Endodermal cell (in vitro differentiated cells): Measurements from ENCODE around the gene DNAH5. TPM values are rescaled to one million over a fixed set of nuclear protein-coding genes. Genes with fewer than 3 reads are reported as not detected.

Source experiments
- DNase-seq: peaks from one replicate; pipeline ENCODE4 v3.0.0-alpha.2; 2017
- H3K27ac ChIP-seq: 2 replicates; pipeline ENCODE4 v1.5.1; 2013; ENCODE audit warnings: mild to moderate bottlenecking, low read depth, low read length, moderate library complexity
- H3K27me3 ChIP-seq: 2 replicates; pipeline ENCODE4 v1.6.1; 2013; ENCODE audit warnings: mild to moderate bottlenecking, low read length, moderate library complexity; ENCODE audit not compliant: insufficient read depth, control insufficient read depth, poor library complexity, severe bottlenecking
- H3K36me3 ChIP-seq: 2 replicates; pipeline ENCODE4 v1.7.0; 2013; ENCODE audit warnings: mild to moderate bottlenecking, low read length, moderate library complexity; ENCODE audit not compliant: control insufficient read depth, insufficient read depth
- H3K4me1 ChIP-seq: one replicate; pipeline ENCODE4 v1.7.0; 2013; ENCODE audit warnings: low read length; ENCODE audit not compliant: control insufficient read depth, insufficient read depth
- H3K4me3 ChIP-seq: 2 replicates; pipeline ENCODE4 v1.5.1; 2013; ENCODE audit warnings: mild to moderate bottlenecking, low read length, moderate library complexity
- H3K9ac ChIP-seq: 2 replicates; pipeline ENCODE4 v1.6.1; 2013; ENCODE audit warnings: mild to moderate bottlenecking, low read length, moderate library complexity; ENCODE audit not compliant: poor library complexity, severe bottlenecking; ENCODE audit errors: extremely low read depth
- H3K9me3 ChIP-seq: 2 replicates; pipeline ENCODE4 v1.6.1; 2013; ENCODE audit warnings: mild to moderate bottlenecking, low read length, moderate library complexity; ENCODE audit not compliant: control insufficient read depth
- H3K27ac Mint-ChIP-seq: 2 replicates; pipeline ENCODE4 v1.8.0; 2020; ENCODE audit warnings: mixed read lengths
- H3K27me3 Mint-ChIP-seq: 2 replicates; pipeline ENCODE4 v1.8.0; 2021; ENCODE audit warnings: mild to moderate bottlenecking, mixed read lengths; ENCODE audit not compliant: insufficient read depth
- H3K36me3 Mint-ChIP-seq: 2 replicates; pipeline ENCODE4 v1.8.0; 2020; ENCODE audit warnings: low read depth, mixed read lengths
- H3K4me1 Mint-ChIP-seq: 2 replicates; pipeline ENCODE4 v1.8.0; 2020; ENCODE audit warnings: mixed read lengths
- H3K4me3 Mint-ChIP-seq: 2 replicates; pipeline ENCODE4 v1.8.0; 2020; ENCODE audit warnings: mild to moderate bottlenecking, moderate library complexity, mixed read lengths
- H3K9me3 Mint-ChIP-seq: 2 replicates; pipeline ENCODE4 v1.8.0; 2020; ENCODE audit warnings: mild to moderate bottlenecking, mixed read lengths
- WGBS, 2 experiments: methylation state at CpG; one replicate each; pipeline versions ENCODE4 v1.1.5 to v1.1.7; 2013; ENCODE audit warnings: missing lambda C conversion rate in 2 of 2, mixed read lengths in 1 of 2; ENCODE audit not compliant: insufficient coverage in 1 of 2, insufficient read length in 1 of 2; 5-methylcytosine and 5-hydroxymethylcytosine counted together
- total RNA-seq, 2 donors: library from RNA; stranded (reverse); fragmentation: NEBNext Ultra II Directional in 1 of 2; extraction: Animal tissue kit (Norgen Biotek cat#: 25700) in 1 of 2; gene quantifications; 2 replicates in 1 of 2; 3 replicates in 1 of 2; pipeline ENCODE4 v1.2.1, GENCODE V29; 2021
- TF ChIP-seq, protein P1 (sequence below): fragments of 200-600 bp; sonication (generic); conservative IDR thresholded peaks from 2 replicates; pipeline ENCODE4 v1.5.0; 2021; ENCODE audit warnings: antibody characterized with exemption, mild to moderate bottlenecking

DNAH5 gene
- total RNA-seq, 2 donors from 2014 or later, result 0.84 to 1.8 TPM

DNA sequence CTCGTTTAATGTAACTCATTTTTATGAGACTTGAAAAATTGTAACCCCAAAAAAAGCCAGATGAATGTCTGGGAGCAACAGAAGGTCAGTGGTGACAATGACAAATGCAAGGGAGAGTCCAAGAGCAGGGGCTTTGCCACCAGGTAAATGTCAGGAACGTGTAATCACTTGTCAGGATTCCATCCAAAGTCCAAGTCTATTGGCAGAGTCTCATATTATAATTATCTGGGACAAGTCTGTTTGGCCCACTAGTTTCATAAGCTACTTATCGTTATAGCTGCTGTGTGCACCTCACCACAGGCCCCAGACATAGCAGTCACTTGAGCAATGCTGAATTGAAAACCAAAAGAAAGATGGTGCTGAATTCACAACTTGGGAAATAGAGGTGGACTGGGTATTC is 180.8 kb downstream of the DNAH5 start:
- H3K27me3 ChIP-seq, result no peaks in the 10 kb centered on the region
- H3K4me1 ChIP-seq, result no peaks in the 10 kb centered on the region
- no peaks in the 10 kb centered on the region for H3K36me3 Mint-ChIP-seq
- H3K9me3 ChIP-seq, result no peaks in the 10 kb centered on the region
- peaks cover 1% of the 10 kb centered on the region for H3K27me3 Mint-ChIP-seq
- DNase-seq, result no peak
- no peak overlapping the region for H3K9ac ChIP-seq
- H3K4me3 Mint-ChIP-seq, result no peak overlapping the region
- H3K4me1 Mint-ChIP-seq, result no peaks in the 10 kb centered on the region
- WGBS, 2 experiments, result 87% methylated on average over 3 of the region's 3 CpGs
- no peaks in the 10 kb centered on the region for H3K36me3 ChIP-seq
- TF ChIP-seq, protein P1, sequence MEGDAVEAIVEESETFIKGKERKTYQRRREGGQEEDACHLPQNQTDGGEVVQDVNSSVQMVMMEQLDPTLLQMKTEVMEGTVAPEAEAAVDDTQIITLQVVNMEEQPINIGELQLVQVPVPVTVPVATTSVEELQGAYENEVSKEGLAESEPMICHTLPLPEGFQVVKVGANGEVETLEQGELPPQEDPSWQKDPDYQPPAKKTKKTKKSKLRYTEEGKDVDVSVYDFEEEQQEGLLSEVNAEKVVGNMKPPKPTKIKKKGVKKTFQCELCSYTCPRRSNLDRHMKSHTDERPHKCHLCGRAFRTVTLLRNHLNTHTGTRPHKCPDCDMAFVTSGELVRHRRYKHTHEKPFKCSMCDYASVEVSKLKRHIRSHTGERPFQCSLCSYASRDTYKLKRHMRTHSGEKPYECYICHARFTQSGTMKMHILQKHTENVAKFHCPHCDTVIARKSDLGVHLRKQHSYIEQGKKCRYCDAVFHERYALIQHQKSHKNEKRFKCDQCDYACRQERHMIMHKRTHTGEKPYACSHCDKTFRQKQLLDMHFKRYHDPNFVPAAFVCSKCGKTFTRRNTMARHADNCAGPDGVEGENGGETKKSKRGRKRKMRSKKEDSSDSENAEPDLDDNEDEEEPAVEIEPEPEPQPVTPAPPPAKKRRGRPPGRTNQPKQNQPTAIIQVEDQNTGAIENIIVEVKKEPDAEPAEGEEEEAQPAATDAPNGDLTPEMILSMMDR, result no peak
- H3K27ac Mint-ChIP-seq, result no peak overlapping the region
- no peak overlapping the region for H3K4me3 ChIP-seq
- no peak overlapping the region for H3K27ac ChIP-seq
- no peaks in the 10 kb centered on the region for H3K9me3 Mint-ChIP-seq

DNA sequence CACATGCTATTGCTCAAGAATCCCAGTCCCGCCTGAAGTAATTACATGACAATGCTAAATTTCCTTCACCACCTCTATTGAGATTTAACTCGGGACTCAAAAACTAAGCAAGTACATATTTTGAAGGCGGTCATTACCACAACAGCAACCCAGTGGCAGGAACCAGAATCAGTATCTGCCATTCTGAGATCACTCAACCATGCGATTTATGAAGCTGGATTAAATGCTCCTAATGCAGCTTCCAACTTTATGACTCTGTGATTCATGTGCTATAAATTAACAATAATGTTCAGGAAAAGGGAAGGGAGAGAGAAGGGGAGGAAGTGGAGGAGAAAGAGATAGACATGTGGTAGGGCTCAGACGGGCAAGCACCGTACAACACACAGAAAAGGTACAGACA is 194.7 kb downstream of the DNAH5 start:
- H3K9ac ChIP-seq, result no peak overlapping the region

DNA sequence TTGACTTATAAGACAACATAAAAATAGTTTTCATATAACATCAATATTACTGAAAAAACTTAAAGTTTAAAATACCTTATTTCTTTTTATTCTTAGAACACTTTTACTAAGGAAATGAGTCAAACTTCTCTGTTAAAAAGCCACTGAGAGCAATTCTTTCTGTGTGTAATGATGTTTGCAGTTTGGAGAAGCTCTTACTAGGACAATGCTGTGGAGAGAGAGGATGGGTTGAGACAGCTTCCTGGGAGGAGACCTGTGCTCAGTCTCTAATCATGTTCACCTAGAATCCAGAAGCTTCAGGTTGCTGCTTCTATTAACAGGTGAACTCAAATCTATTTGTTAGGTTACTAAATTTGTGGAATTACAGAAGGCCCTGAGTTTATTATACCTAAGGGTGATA is 198.5 kb downstream of the DNAH5 start:
- Histone ChIP-seq H3K27me3 (no peaks in the 10 kb centered on the region), H3K9me3 (no peaks in the 10 kb centered on the region), H3K4me3 (no peak overlapping the region), H3K27ac (no peak overlapping the region), H3K4me1 (peaks cover 9% of the 10 kb centered on the region), H3K9ac (no peak overlapping the region), H3K36me3 (no peaks in the 10 kb centered on the region)
- DNase-seq, result no peak
- Mint-ChIP-seq H3K4me3 (no peak overlapping the region), H3K36me3 (no peaks in the 10 kb centered on the region), H3K27ac (no peak overlapping the region), H3K9me3 (peaks cover 7% of the 10 kb centered on the region), H3K27me3 (no peaks in the 10 kb centered on the region), H3K4me1 (peaks cover 13% of the 10 kb centered on the region)
- TF ChIP-seq, protein P1, result no peak

More for the DNA sequence above, 194.7 kb downstream of the DNAH5 start:
- H3K4me1 Mint-ChIP-seq, result peaks cover 13% of the 10 kb centered on the region
- DNase-seq, result no peak
- Histone ChIP-seq H3K9me3 (no peaks in the 10 kb centered on the region), H3K27ac (no peak overlapping the region), H3K36me3 (no peaks in the 10 kb centered on the region), H3K4me1 (peaks cover 9% of the 10 kb centered on the region), H3K4me3 (no peak overlapping the region), H3K27me3 (no peaks in the 10 kb centered on the region)
- TF ChIP-seq, protein P1, result no peak
- 83 to 86% methylated on average over 5 to 6 of the region's 6 CpGs for WGBS, 2 experiments
- H3K9me3 Mint-ChIP-seq, result peaks cover 7% of the 10 kb centered on the region
- no peaks in the 10 kb centered on the region for H3K36me3 Mint-ChIP-seq
- H3K4me3 Mint-ChIP-seq, result no peak overlapping the region
- H3K27me3 Mint-ChIP-seq, result no peaks in the 10 kb centered on the region
- no peak overlapping the region for H3K27ac Mint-ChIP-seq
